Measurements from ENCODE around the gene DAAM2.
A peak's percentile ranks its signal among the peaks of the same experiment; 100 is the strongest.

DNA sequence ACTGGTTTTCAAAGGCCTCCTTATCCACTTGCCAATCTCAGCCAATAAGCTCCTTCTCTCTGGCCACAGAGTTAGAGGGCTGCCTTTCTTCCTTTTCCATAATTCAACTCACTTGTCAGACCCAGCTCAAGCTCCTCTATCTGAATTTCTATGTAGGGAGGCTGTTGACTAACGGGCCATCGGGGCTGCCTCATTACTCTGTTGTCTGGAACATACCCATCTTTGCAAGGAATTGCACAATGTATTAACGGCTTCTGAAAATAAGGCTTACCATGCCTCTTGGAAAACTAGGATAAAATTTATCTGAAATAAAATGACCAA, 38.5 kb upstream of the DAAM2 start:
- TF ChIP-seq POLR2AphosphoS5 (IDR thresholded peaks at IDR 0.05), result peak in 1 of 3 donors; percentile 38
- TF ChIP-seq POLR2A (IDR thresholded peaks at IDR 0.05), result no peak
